Brain microvascular endothelial cell (primary cell): ENCODE results near the gene LMBR1.
A peak's percentile ranks its signal among the peaks of the same experiment; 100 is the strongest.

Source experiments
- DNase-seq: peaks from one replicate; pipeline ENCODE4 v3.0.0-alpha.2; 2020
- H3K27ac ChIP-seq: fragments of 250-450 bp; sonication (Bioruptor Pico); 2 replicates; pipeline ENCODE4 v1.5.1; 2020; ENCODE audit warnings: mild to moderate bottlenecking, moderate library complexity
- H3K27me3 ChIP-seq: fragments of 250-450 bp; sonication (Bioruptor Pico); replicated peaks from 2 replicates; pipeline ENCODE4 v1.5.1; 2020; ENCODE audit warnings: mild to moderate bottlenecking
- H3K36me3 ChIP-seq: fragments of 250-450 bp; sonication (Bioruptor Pico); replicated peaks from 2 replicates; pipeline ENCODE4 v1.5.1; 2020; ENCODE audit warnings: mild to moderate bottlenecking
- H3K4me3 ChIP-seq: 2 replicates; pipeline ENCODE4 v1.5.1; 2011; ENCODE audit warnings: low read depth, mild to moderate bottlenecking, control low read depth, low read length, moderate library complexity
- CTCF ChIP-seq: IDR thresholded peaks from 2 replicates; pipeline ENCODE4 v1.5.1; 2011; ENCODE audit warnings: low read depth, mild to moderate bottlenecking, moderate library complexity, low read length, control low read depth, inconsistent platforms; ENCODE audit errors: missing control alignments
- in situ Hi-C: cut with HindIII; loops from 2 replicates; pipeline ENCODE4 v1.10.0; 2017; ENCODE audit warnings: low sequenced_read_pairs, low pct_ligation_motif_present

Gene LMBR1

GRCh38 chr7:156746891-156747290, 146.1 kb downstream of the LMBR1 start:
- Histone ChIP-seq H3K36me3 (no peaks in the 10 kb centered on the region), H3K27me3 (no peaks in the 10 kb centered on the region), H3K27ac (no peak overlapping the region), H3K4me3 (no peak overlapping the region)
- DNase-seq = no peak
- TF ChIP-seq CTCF = no peak
- in situ Hi-C loops = no loop called here

DNA sequence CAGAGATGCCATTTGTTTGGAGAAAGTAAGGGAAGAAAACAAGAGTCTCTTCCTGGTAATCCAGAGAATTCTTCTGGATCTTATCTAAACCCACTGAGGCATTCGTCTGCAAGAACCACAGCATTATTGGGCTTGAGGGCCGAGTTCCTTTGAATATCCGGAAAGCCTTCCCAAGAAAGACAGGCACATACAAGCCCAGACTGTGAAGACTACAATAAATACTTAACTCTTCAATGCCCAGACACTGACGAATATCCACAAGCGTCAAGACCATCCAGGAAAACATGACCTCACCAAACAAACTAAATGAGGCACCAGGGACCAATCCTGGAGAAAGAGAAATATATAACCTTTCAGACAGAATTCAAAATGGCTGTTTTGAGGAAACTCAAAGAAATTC, 153.4 kb downstream of the LMBR1 start:
- no peak for DNase-seq
- H3K27me3 ChIP-seq = no peaks in the 10 kb centered on the region
- H3K4me3 ChIP-seq = no peak overlapping the region
- no peaks in the 10 kb centered on the region for H3K36me3 ChIP-seq
- no peak overlapping the region for H3K27ac ChIP-seq
- in situ Hi-C loops = no loop called here
- no peak for TF ChIP-seq CTCF

- DNase-seq = no peak
- no peaks in the 10 kb centered on the region for H3K27me3 ChIP-seq
- no peak overlapping the region for H3K27ac ChIP-seq
- no peaks in the 10 kb centered on the region for H3K36me3 ChIP-seq
- in situ Hi-C loops = no loop called here
- no peak for TF ChIP-seq CTCF
- no peak overlapping the region for H3K4me3 ChIP-seq
These were observed 157.1 kb downstream of the LMBR1 start for GRCh38 chr7:156735851-156736250.

GRCh38 chr7:156733638-156734037, 159.3 kb downstream of the LMBR1 start:
- H3K27me3 ChIP-seq = no peaks in the 10 kb centered on the region
- in situ Hi-C loops = no loop called here
- DNase-seq = no peak
- H3K4me3 ChIP-seq = no peak overlapping the region
- no peak for TF ChIP-seq CTCF
- H3K27ac ChIP-seq = no peak overlapping the region
- H3K36me3 ChIP-seq = no peaks in the 10 kb centered on the region

- H3K36me3 ChIP-seq = no peaks in the 10 kb centered on the region
- in situ Hi-C loops = no loop called here
- H3K27me3 ChIP-seq = no peaks in the 10 kb centered on the region
- TF ChIP-seq CTCF = no peak
- DNase-seq = peak; percentile 21
- peak overlapping the region; percentile 40 for H3K27ac ChIP-seq
- no peak overlapping the region for H3K4me3 ChIP-seq
These were observed 160.8 kb downstream of the LMBR1 start for GRCh38 chr7:156732091-156732625.

GRCh38 chr7:156731651-156732050, 161.3 kb downstream of the LMBR1 start:
- Histone ChIP-seq H3K4me3 (no peak overlapping the region), H3K36me3 (no peaks in the 10 kb centered on the region), H3K27me3 (no peaks in the 10 kb centered on the region), H3K27ac (peak overlapping the region; percentile 40)
- DNase-seq = no peak
- no peak for TF ChIP-seq CTCF
- in situ Hi-C loops = no loop called here
